Fibroblast of peridontal ligament (primary cell): ENCODE data around the gene MAP3K8.
"Not testable (repeated sequence)": the region's sequence is repeated elsewhere in the genome, so short reads cannot be mapped to it uniquely, and the experiment has no call there.

ENCODE experiments used
- DNase-seq: peaks from one replicate; pipeline ENCODE4 v3.0.0-alpha.2; 2010; ENCODE audit errors: extremely low read depth

The MAP3K8 gene

GRCh38 chr10:30422981-30423654 lies 10.9 kb upstream of the MAP3K8 start:
- DNase-seq, result peak; percentile 67

GRCh38 chr10:30423655-30424275 lies 10.2 kb upstream of the MAP3K8 start:
- not testable (repeated sequence) for DNase-seq

GRCh38 chr10:30425336-30426075 lies 8.5 kb upstream of the MAP3K8 start:
- no peak for DNase-seq

GRCh38 chr10:30430544-30431298 lies 3.3 kb upstream of the MAP3K8 start:
- DNase-seq, result no peak

GRCh38 chr10:30431435-30431911 lies 2.5 kb upstream of the MAP3K8 start:
- no peak for DNase-seq

- DNase-seq, result no peak
Measured at GRCh38 chr10:30432622-30433305, 1.2 kb upstream of the MAP3K8 start.

- peak; percentile 62 for DNase-seq
Measured at GRCh38 chr10:30433306-30433729, 666 bp upstream of the MAP3K8 start.

- peak; percentile 65 for DNase-seq
Measured at GRCh38 chr10:30434273-30435072, 489 bp downstream of the MAP3K8 start.

GRCh38 chr10:30435073-30435422 lies 1.1 kb downstream of the MAP3K8 start:
- DNase-seq, result peak; percentile 28

GRCh38 chr10:30435499-30436167 lies 1.6 kb downstream of the MAP3K8 start:
- DNase-seq, result not testable (repeated sequence)

GRCh38 chr10:30436191-30436611 lies 2.2 kb downstream of the MAP3K8 start:
- DNase-seq, result peak; percentile 23

- peak; percentile 24 for DNase-seq
Measured at GRCh38 chr10:30436671-30437030, 2.7 kb downstream of the MAP3K8 start.

GRCh38 chr10:30437031-30437841 lies 3.3 kb downstream of the MAP3K8 start:
- peak; percentile 81 for DNase-seq

- peak; percentile 27 for DNase-seq
Measured at GRCh38 chr10:30438021-30438850, 4.3 kb downstream of the MAP3K8 start.

GRCh38 chr10:30439931-30440330 lies 5.9 kb downstream of the MAP3K8 start:
- DNase-seq, result no peak

GRCh38 chr10:30442019-30442606 lies 8.1 kb downstream of the MAP3K8 start:
- DNase-seq, result no peak

- DNase-seq, result no peak
Measured at GRCh38 chr10:30443049-30443448, 9.1 kb downstream of the MAP3K8 start.

GRCh38 chr10:30445711-30446110 lies 11.7 kb downstream of the MAP3K8 start:
- DNase-seq, result peak; percentile 50
